RWPE1 (cell line): Measurements from ENCODE around the gene MEGF11.

ENCODE experiments used
- CTCF ChIA-PET: fragments of 350-600 bp; sonication (Branson Sonifier 250); formaldehyde crosslinking; extraction: SDS; loops from one replicate; lab custom pipeline; 2021; lab: Yijun Ruan, JAX
- POLR2A ChIA-PET: fragments of 400-600 bp; formaldehyde crosslinking; extraction: SDS; loops from one replicate; lab custom pipeline; 2020; ENCODE audit warnings: antibody characterized with exemption; ENCODE audit not compliant: low non-redundant PET; lab: Yijun Ruan, JAX
- DNase-seq: peaks from one replicate; pipeline ENCODE4 v3.0.0; 2012; ENCODE audit warnings: low spot score
- H3K27ac ChIP-seq: fragments of 450-650 bp; 2 replicates; pipeline ENCODE4 v1.5.1; 2017
- CTCF ChIP-seq: fragments of 450-650 bp; conservative IDR thresholded peaks from 2 replicates; pipeline ENCODE4 v1.5.1; 2017; ENCODE audit warnings: low read depth, mild to moderate bottlenecking

Gene MEGF11

GRCh38 chr15:65949011-65949410 lies 304.5 kb downstream of the MEGF11 start:
- DNase-seq = no peak
- no peak for TF ChIP-seq CTCF
- ChIA-PET CTCF (no interaction called here), POLR2A (no interaction called here)
- H3K27ac ChIP-seq = no peak overlapping the region

- no peak for TF ChIP-seq CTCF
- ChIA-PET POLR2A (no interaction called here), CTCF (no interaction called here)
- no peak overlapping the region for H3K27ac ChIP-seq
- no peak for DNase-seq
Observed at GRCh38 chr15:65948383-65948782, 305.2 kb downstream of the MEGF11 start.

GRCh38 chr15:65947041-65947440 lies 306.5 kb downstream of the MEGF11 start:
- ChIA-PET POLR2A (no interaction called here), CTCF (no interaction called here)
- no peak for DNase-seq
- no peak for TF ChIP-seq CTCF
- no peak overlapping the region for H3K27ac ChIP-seq

- TF ChIP-seq CTCF = no peak
- POLR2A ChIA-PET = no interaction called here
- no peak for DNase-seq
- CTCF ChIA-PET = no interaction called here
- no peak overlapping the region for H3K27ac ChIP-seq
Observed at GRCh38 chr15:65945616-65946015, 307.9 kb downstream of the MEGF11 start.

- no peak for DNase-seq
- CTCF ChIA-PET = interaction anchor here (0.6 kb wide), 1 partner anchor 1232 kb away, joined by 4 read pairs; no protein-coding TSS in a partner anchor
- POLR2A ChIA-PET = no interaction called here
- H3K27ac ChIP-seq = no peak overlapping the region
- no peak for TF ChIP-seq CTCF
Observed at GRCh38 chr15:65944404-65944803, 309.1 kb downstream of the MEGF11 start.

GRCh38 chr15:65942436-65942835 lies 311.1 kb downstream of the MEGF11 start:
- no peak for TF ChIP-seq CTCF
- no peak for DNase-seq
- ChIA-PET CTCF (no interaction called here), POLR2A (interaction anchor here (0.5 kb wide), 1 partner anchor 266 kb away, joined by 3 read pairs; no protein-coding TSS in a partner anchor)
- no peak overlapping the region for H3K27ac ChIP-seq

DNA sequence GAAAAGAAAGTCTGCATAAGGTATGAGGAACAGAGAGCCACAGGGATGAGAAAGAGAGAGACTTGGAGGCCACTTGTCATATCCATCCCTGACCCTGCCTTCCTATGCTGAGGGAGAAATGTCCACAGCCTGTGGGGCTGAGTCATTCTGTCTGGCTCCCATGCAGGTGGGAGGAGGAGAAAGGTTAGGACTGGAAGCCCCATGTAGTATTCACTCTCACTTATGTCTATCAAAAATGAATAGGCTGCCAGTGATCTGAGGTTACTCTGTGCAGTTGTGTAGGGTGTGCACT lies 313.0 kb downstream of the MEGF11 start:
- POLR2A ChIA-PET = no interaction called here
- DNase-seq = peak; percentile 71

More for the DNA sequence above, 313.0 kb downstream of the MEGF11 start:
- CTCF ChIA-PET = no interaction called here
- H3K27ac ChIP-seq = peak overlapping the region; percentile 69
- no peak for TF ChIP-seq CTCF
